ENCODE data around the gene ENKD1. TPM values are rescaled to one million over a fixed set of nuclear protein-coding genes. Genes with fewer than 3 reads are reported as not detected.
A peak's percentile ranks its signal among the peaks of the same experiment; 100 is the strongest.

ENKD1 gene
- total and polyA plus RNA-seq, 2 of the 13 experiments (the other 11 are each of a cell fraction or from before 2014, with no cell fraction given): 10.8 to 20.8 TPM

- DNase-seq (ENCODE audit: low spot score) (no peak), FAIRE-seq (no peak), ATAC-seq (no peak)
- in situ Hi-C loops (cut with HindIII; ENCODE audit: extremely low pct_ligation_motif_present, low pct_unique_long_range_greater_than_20kb): no loop called here
- Histone ChIP-seq H4K20me1 (ENCODE audit: insufficient read depth, low read length) (no peaks in the 10 kb centered on the region), H3K36me3 (replicated peaks in 1 of 2; ENCODE audit: control insufficient read depth in 1 of 2, insufficient read depth in 2 of 2, low read length in 2 of 2) (peaks cover 3 to 8% of the 10 kb centered on the region in 2 experiments; a peak in 4 of 5 replicates), H3K4me3 (replicated peaks in 1 of 3; ENCODE audit: insufficient read depth in 1 of 3, low read depth in 2 of 3, low read length in 3 of 3) (no peak overlapping the region), H3K79me2 (ENCODE audit: insufficient read depth, low read length) (no peaks in the 10 kb centered on the region), H3K9me3 (ENCODE audit: low read length) (no peaks in the 10 kb centered on the region), H3K4me2 (ENCODE audit: low read depth, low read length) (no peak overlapping the region), H2AFZ (ENCODE audit: low read length) (no peak overlapping the region), H3K27ac (ENCODE audit: extremely low read length, insufficient read depth, low read length) (no peak overlapping the region), H3K9ac (ENCODE audit: insufficient read depth, low read depth, low read length) (no peak overlapping the region), H3K4me1 (ENCODE audit: insufficient read depth, low read length) (0 out of 2 replicates have a peak, but pooled peaks cover 5% of the 10 kb centered on the region), H3K27me3 (ENCODE audit: control insufficient read depth in 1 of 2, insufficient read depth in 2 of 2, low read length in 2 of 2) (no peaks in the 10 kb centered on the region)
- CTCF ChIA-PET (ENCODE audit: low intra/inter-chr PET ratio, low total read pairs): no interaction called here
- no TSS peak for BruUV-seq (replicated peaks)
- POLR2A ChIA-PET: no interaction called here
- intact Hi-C loops (cut with micrococcal nuclease; ENCODE audit: unreplicated experiment): no loop called here
- no peak for TF ChIP-seq ZNF44 (CRISPR knock-in tag; IDR thresholded peaks at IDR 0.05)
- no peak for TF ChIP-seq ZNF251 (CRISPR knock-in tag; IDR thresholded peaks at IDR 0.05)
- TF ChIP-seq SNAPC2 (CRISPR knock-in tag; IDR thresholded peaks at IDR 0.05): no peak
- TF ChIP-seq ZC3H4 (CRISPR knock-in tag; IDR thresholded peaks at IDR 0.05; ENCODE audit: borderline replicate concordance): no peak
- no peak for TF ChIP-seq DR1 (CRISPR knock-in tag; IDR thresholded peaks at IDR 0.05)
- no peak for TF ChIP-seq NONO (IDR thresholded peaks at IDR 0.05)
- TF ChIP-seq NONO (CRISPR knock-in tag; conservative IDR thresholded peaks at IDR 0.05): no peak
- no peak for TF ChIP-seq ZMYM4 (CRISPR knock-in tag; IDR thresholded peaks at IDR 0.05)
- TF ChIP-seq RBM22 (optimal IDR thresholded peaks at IDR 0.05; ENCODE audit: low read length): peak; percentile 30
- TF ChIP-seq FOXM1 (CRISPR knock-in tag; IDR thresholded peaks at IDR 0.05): no peak
- 0 out of 2 replicates have a peak, but pooled peaks have one; percentile 5 for TF ChIP-seq ATF7 (IDR thresholded peaks at IDR 0.05)
- TF ChIP-seq ATF7 (CRISPR knock-in tag; IDR thresholded peaks at IDR 0.05): no peak
- TF ChIP-seq HNF1B (CRISPR knock-in tag; IDR thresholded peaks at IDR 0.05): no peak
- no peak for TF ChIP-seq TMF1 (CRISPR knock-in tag; IDR thresholded peaks at IDR 0.05; ENCODE audit: low read depth)
- no peak for TF ChIP-seq ZNF160 (CRISPR knock-in tag; IDR thresholded peaks at IDR 0.05)
- TF ChIP-seq ZNF235 (CRISPR knock-in tag; IDR thresholded peaks at IDR 0.05; ENCODE audit: borderline replicate concordance): no peak
- no peak for TF ChIP-seq ZSCAN5A (CRISPR knock-in tag; IDR thresholded peaks at IDR 0.05; ENCODE audit: borderline replicate concordance)
- no peak for TF ChIP-seq PBX2 (CRISPR knock-in tag; IDR thresholded peaks at IDR 0.05)
- WGBS (ENCODE audit: low lambda C conversion rate): 100% methylated on average over 1 of the region's 1 CpG
These were observed 11.2 kb upstream of the ENKD1 start for GRCh38 chr16:67677712-67678111.

Data from HepG2 (cell line).